GM18520 (cell line): ENCODE results near the gene PHF21A.

Source experiments
- ATAC-seq: cut with Tn5 transposase; IDR thresholded peaks from one replicate; pipeline ENCODE4 v1.9.1; 2021; ENCODE audit not compliant: unreplicated experiment

Gene PHF21A

DNA sequence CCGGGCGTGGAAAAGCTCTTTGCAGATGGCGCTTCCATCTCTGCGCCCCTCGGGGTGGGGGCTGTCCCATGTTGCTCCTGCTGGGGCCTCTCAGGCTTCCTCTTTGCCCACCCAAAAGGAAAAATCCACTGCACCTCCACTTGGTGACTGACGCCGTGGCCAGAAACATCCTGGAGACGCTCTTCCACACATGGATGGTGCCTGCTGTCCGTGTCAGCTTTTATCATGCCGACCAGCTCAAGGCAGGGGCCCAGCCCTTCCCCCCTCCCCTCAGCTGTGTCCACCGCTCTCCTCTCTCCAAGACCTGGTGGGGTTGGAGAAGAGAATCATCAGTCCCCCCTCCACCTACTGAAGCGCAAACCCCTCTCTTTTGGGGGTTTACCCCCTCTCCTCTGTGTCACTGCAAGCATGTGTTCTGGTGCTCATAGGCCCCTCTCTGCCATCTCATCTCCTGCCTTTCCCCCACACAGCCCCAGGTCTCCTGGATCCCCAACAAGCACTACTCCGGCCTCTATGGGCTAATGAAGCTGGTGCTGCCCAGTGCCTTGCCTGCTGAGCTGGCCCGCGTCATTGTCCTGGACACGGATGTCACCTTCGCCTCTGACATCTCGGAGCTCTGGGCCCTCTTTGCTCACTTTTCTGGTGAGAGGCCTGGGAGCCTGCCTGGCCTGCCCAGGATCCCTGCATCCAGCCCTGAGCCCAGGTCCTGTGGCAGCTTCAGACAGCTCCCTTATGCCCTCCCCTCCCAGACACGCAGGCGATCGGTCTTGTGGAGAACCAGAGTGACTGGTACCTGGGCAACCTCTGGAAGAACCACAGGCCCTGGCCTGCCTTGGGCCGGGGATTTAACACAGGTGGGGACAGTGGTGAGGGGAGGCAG is 197.0 kb downstream of the PHF21A start:
- no peak for ATAC-seq

DNA sequence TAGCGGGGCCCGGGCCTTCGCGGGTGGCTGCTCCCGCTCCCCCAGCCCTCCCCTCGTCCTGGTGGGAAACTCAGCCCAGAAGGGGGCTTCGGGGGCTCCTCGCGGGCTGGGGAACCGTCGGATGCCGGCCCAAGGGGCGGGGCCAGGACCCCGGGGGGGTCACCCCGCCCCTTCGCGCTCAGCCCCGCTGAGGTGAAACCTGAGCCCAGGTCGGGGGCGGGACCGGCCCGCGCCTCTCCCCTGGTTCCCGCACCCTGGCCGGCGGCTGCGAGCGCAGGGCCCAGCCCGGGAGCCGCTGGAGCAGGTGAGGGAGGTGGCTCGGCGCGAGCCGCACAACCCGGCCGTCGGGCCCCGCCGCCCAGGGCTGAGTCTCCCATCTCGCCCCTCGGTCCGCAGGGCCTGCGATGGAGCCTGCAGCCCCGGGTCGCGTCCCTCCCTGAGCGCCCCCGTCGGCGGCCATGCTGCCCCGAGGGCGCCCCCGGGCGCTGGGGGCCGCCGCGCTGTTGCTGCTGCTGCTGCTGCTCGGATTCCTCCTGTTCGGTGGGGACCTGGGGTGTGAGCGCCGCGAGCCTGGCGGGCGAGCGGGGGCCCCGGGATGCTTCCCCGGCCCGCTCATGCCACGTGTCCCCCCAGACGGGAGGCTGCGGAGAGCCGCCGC is 198.7 kb downstream of the PHF21A start, which contains the start of gene LARGE2:
LARGE2 (plus strand) TSS at position 232 of the 658 bp plus-strand sequence; CDS start at position 459, 227 bp downstream.
- no peak for ATAC-seq

DNA sequence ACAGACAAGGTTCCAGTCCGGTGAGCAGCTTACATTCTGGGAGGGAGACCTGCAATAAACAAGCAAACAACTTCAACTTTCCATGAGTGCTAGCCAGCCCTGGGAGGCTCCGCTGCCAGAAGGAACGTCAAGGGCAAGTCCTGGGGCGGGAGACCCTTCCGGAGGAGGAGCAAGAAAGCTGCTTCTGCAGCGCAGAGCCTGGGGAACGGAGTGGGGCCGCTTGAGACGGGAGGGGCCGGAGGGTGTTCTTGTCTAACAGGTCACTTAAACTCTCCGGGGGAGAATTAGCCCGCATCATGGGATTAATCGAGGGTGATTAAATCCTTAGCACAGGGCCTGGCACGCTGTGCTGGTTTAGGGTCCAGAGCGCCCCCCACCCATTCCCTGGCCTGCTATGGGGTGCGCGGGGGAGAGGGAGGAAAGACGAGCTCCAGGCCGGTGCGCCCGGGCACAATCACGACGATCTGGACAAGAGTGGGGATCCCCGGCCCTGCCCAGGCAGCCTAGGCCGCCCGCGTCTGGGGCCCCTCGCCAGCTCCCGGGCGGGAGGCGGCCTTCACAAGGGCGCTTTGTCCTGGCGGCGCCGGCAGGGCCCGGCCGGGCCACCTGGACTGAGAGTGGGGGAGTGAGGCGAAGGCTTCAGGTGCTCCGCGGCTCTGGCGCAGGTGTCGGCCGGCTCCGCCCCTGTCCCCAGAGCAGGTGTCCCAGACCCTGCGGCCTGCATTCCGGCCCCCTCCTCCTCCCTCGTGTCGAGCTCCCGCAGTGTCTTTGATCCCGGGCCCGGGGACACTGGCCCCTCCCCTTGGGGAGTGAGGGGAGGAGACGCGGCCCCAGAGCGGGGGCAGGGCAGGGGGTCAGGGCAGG is 199.5 kb downstream of the PHF21A start:
- ATAC-seq = no peak

DNA sequence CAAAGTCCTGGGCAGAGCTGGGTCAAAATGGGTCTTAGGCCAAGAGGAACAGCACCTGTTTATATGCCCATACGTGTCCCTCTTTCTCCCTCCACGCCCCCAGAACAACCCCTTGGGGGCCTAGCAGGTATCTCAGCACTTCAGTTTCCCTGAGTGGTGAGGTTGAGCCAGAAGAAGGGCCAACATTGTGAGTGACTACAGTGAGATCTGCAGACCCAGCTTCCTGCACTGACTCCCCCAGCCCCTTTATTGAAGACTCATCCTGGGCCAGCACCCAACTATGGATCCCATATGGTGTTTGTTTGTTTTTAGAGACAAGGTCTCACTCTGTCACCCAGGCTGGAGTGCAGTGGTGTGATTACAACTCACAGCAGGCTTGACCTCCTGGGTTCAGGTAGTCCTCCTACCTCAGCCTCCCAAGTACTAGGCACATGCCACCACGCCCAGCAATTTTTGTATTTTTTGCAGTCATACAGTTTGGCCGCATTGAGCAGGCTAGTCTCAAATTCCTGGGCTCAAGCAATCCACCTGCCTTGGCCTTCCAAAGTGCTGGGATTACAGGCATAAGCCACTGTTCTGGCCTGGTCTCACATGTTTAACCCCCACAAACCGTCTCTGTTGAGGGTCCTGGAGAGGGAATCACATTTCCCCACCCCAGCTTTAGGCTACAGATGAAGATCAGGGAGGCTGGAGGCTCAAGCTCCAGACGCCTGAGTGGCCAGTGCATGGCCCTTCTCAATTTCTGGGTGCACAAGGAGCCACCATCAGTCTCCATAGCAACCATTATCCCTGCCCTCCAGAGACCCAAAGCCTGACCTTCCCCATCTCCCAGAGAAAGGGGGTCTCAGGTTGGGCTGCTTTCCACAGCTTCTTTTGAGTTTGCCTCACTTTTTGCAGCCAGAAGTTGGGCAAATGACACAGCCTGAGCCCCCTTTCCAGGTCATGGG is 200.4 kb downstream of the PHF21A start:
- no peak for ATAC-seq

DNA sequence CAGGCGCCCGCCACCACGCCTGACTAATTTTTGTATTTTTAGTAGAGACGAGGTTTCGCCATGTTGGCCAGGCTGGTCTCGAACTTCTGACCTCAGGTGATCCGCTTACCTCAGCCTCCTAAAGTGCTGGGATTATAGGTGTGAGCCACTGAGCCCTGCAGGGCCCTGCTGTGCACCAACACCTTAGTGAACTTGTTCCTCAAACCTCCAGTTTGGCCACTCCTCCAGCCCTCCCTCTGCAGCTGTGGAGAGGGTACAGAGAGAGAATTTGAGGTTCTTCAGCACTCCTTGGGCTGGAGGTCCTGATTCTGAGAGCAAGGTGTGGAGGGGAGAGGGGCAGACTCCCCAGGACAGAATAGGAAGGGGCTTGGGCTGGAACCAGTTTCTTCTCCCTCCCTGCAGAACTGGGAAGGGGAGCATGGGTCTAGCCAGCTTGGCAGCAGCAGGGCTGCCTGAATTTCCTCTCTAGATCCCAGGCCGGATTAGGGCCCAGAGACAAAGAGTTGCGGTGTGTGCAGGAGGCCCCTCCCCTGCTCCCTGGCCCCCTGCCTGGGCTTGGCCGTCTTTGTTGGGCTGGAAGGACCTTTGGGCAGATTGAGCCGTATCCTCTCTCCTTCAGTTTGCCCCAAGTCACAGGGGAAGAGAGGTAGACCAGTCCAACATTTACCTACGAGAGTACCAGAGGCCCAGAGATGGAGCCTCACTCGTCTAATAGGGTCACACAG is 201.3 kb downstream of the PHF21A start:
- no peak for ATAC-seq

DNA sequence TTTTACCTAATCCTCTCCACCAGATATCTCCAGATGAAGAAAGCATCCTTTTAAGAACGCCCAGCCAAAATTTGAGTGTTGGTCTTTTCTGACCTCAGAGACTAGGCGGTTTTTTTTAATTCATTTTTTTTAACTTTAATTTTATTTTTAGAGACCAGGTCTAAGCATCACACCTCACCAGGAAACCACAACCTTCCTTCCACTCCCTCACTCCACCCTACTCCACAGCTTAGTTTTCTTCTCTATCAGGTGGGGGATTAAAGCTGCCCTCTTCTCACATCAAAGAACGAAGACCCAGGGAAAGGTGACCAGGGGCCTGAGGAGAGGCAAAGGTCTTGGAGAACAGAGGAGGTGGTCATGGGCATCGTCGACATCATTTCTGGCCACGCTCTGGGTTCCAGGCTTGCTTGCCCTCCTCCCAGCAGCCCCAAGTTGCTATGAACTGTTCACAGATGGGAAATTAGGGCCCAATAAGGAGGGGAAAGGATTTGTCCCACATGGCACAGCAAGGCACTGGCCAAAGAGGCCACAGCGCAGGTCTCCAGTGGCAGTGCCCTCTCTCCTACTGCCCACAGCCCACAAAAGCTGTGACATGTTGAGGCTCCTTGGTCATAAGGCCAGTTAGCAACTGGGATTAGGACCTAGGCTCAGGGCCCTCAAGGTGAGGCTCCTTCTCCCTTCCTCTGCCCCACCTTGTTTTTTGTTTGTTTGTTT is 202.1 kb downstream of the PHF21A start:
- no peak for ATAC-seq

DNA sequence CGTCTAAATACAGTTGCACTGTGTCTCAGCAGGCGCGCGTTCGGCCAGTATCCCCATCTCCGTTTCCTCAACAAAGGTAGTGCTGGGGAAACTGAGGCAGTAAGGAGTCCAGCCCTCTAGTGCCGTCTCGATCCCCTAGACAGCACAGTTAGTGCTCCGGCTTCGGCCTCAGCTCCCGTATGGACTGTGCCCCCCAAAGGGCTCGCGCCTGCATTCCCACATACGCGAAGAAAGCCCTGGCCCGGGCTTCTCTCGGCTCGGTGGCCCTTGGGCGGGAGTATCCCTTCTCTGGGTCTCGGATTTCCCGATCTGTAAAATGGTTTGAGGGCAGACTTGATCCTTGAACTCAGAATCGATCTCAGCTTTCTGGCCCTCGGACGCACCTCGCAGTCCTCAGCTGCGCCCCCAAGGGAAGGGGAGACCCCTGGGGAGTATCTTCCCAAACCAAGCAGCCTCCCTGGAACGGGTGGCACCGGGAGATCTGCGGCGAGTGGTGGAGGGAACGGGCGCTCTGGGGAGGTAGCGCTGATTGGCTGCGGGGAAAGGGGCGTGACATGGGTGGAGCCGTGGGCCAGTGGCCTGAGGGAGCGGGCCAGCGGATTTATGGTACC is 202.8 kb downstream of the PHF21A start:
- peak; percentile 22 for ATAC-seq

DNA sequence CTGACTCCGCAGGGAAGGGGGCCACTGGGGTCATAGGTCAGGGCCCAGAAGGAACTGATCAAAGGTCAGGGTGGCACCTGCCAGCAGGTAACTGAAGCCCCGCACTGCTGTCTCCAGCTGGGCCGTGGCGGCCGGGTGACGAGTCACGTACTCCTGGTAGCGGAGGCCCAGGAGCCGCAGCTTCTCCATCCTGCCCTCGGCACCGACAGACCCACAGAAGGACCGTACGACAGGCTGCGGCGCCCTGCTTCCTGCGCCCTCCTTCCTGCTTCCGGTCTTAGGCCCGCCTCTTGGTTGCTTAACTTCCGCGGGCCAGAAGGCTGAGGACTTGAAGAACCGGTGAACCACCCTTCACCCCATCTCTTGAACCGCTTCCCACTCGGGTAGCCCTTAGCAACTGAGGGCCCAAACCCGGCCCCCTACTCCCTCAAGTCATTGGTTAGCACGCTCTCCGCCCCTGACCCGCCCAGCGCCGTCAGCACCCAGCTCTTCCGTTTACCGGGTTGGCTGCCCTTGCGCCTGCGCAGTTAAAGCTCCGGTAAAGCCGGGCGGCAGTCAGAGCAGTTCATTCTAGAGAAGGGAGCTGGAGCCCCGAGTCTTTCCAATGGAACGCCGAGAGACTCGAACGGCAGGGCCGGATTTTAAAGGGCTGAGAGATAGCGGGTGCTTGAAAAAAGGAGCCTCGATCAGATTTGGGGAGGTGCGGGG is 203.5 kb downstream of the PHF21A start, which contains the start of gene PEX16:
PEX16 (minus strand) TSS at position 255 of the 708 bp plus-strand sequence; CDS start at position 189, 66 bp downstream.
- peak; percentile 87 for ATAC-seq

DNA sequence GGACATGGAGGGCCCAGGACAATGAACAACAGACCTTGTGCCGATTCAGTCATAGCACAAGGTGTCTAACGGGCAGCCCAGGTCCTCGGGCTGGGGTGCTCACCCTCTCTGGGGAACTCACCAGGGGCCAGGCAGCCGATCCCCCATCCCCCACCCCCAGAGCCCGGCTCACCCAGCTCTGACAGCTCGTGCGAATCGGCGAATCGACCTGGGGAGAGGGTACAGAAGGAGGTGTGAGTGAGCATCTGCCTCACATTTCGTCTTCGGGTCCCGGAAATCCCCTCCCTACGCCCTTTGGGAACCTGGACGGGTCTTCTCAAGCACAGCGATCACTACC is 204.0 kb downstream of the PHF21A start:
- no peak for ATAC-seq

DNA sequence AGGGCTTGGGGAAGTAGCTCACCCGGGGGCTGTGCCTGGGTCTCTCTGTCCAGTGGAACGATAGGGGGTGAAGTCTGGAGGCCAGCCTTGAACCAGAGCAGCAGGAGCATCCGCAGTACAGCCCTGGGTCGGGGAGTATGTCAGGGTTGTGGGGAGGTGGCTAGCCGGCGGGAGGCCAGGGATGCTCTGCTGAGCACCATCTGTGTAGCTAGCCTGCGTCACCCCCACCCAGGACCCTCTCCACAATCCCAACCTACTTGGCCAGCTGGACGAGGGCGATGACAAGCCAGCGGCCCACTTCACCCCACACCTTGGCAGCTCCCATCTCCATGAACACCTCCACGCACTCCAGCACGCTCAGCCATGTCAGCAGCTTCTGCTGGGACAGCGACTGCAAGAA is 205.8 kb downstream of the PHF21A start:
- no peak for ATAC-seq

DNA sequence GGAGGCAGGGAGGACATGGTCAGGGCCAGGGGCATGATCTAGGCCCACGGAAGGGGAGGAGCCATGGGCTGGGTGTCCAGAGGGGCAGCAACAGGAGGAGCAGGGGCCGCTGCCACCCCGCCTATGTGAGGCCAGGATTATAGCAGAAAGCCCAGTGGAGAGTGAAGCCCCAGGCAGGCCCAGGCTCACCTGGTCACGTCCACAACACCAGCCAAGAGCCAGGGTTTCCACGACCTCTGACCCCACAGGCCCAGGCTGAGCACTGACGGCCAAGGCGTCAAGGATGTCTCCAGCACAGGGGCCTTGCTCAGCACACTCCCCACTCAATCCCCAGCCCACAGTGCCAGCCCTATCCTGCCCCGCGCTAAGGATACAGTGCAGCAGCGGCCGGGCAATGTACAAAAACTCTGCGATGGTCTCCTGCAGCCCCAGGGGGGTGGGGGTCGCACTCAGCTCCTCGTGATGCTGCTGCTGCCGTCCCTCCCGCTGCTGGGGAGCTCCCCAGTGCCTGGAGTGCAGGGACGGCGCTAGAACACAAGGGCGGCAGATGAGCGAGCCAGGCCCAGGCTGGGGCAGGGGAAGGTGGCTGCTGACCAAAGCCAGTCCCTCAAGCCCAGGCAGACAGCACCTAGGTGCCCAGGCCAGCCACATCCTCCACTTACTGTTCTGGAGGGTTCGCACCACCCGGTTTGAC is 207.2 kb downstream of the PHF21A start:
- no peak for ATAC-seq

DNA sequence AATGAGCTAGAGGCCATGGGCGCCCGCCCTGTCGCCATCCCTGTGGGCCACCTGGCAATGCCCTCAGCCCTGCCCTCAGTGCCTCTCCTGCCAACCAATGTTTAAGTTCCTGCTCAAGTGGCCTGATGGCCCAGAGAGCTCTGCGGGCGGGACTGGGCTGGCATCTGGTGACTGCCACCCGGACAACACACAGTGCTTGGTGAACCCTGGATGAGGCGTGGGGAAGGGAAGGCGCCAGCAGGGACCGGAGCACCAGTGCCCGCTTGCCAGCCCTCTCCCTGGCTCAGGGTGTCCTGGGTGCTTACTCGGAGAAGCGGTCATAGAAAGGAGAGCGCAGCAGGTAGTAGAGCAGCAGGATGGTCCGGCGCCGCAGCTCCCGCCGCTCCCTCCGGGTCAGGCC is 207.7 kb downstream of the PHF21A start:
- no peak for ATAC-seq

DNA sequence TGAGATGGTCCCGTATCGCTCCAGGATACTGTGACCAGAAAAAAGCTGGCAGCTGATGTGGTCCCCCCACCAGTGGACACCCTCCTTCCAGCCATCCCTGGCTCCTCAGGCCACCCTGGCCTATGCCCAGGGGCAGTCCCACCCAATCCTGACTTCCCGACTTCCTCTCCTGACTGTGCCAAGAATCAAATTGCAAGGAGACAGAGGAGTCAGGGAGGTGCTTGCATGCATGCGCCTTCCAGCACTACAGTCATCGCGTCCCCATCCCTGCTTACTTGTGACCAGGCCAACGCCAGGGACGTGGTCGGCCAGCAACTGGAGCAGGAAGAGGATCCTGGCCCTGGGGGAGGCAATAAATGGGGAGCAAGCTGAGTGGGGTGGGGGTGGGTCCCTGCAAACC is 210.6 kb downstream of the PHF21A start:
- no peak for ATAC-seq

DNA sequence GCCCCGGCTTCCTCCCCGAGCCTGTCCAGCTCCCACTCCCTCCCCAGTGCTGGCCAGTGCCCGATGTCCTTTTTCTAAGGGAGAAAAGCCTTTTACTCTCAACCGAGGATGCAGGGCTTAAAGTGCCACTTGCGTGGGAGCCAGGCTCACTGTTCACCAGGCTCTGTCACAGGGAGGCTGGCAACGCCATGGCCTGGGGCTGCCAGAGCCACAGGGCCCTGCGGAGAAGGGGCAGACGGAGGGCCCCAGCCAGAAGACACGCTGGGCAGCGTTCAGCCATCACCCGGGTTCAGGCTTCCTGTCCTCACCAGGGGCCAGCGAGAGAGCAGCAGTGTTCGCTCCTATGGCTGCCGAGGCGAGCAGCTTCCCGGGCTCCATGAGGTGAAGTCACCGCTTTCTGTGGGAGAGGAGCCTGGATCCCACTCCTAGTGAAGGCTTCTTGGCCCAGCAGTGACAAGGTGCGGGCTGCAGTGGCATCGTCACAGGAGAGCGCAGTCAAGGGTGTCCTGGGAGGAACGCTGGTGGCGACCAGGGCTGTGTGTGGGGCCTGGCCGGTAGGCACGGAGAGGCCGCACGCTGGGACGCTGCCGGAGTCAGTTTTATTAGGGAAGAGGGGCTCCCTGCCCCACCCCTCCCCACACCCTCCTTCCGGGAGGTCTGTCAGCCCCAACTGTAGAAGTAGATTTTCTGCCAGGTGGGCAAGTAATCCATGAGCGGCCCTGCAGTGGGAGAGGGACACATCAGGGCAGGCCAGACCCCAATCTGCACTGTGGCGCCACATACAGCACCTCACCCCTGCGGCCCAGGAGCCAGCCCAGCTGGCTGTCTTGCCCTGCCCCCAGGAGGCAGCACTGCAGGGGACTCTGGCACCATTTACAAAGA is 211.4 kb downstream of the PHF21A start:
- no peak for ATAC-seq

DNA sequence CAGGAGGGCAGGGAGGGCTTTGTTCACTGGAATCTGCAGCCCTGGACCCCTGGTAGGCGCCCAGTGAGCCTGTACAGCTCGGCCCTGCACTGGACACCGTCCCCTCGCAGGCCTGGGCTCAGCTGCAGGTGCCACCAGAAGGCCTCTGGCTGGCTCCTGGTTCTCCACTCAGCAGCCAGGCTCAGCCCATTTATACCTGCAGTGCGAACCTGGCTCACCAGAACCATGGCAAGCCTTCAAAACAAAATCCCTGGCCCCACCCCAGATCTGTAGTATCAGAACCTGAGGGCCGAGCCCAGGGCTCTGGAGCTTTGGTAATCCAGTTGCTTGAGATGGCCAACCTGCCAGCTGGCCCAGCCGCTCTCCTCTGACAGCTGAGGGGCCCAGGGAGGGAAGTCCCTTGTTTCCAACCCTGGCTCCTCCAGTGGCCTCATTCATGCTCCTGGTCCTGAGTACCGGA is 213.3 kb downstream of the PHF21A start:
- ATAC-seq = no peak

DNA sequence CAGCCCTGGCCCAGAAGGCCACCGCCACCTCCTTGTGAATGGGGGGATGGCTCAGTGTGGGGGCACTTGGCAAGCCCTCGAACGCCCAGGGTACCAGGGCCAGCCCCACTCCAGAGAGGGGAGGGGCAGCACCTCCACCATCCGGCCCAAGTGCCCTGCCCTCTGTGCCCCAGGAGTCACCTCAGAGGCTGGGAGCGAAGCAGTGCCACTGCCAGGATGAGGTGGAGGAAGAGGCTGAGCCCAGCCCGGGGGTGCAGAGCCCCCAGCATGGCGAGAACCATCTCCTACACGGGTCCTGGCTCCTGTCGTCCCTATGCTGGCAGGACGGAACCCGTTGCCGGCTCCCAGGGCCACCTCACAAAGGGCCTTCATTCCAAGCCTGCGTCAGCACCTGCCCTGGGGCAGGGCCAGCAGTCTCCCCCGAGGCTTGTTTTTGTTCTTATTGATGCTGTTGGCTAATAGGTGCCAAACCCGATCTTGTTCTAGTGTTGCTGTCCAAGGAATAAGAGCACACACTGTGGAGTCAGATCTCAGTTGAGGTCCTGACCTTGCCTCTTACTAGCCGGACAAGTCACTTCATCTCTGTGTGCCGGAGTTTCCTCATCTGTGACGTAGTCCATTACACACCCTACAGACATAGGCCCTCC is 214.2 kb downstream of the PHF21A start, which contains the start of gene FREY1:
FREY1 (minus strand) TSS at position 307 of the 647 bp plus-strand sequence; CDS start at position 281, 26 bp downstream.
- no peak for ATAC-seq
